Superior temporal gyrus (tissue), 1 donor: Measurements from ENCODE around the gene OR4C6.

Source experiments
- DNase-seq: peaks from one replicate; pipeline ENCODE4 v3.0.0-alpha.2; 2016; ENCODE audit errors: extremely low spot score

OR4C6 gene

DNA sequence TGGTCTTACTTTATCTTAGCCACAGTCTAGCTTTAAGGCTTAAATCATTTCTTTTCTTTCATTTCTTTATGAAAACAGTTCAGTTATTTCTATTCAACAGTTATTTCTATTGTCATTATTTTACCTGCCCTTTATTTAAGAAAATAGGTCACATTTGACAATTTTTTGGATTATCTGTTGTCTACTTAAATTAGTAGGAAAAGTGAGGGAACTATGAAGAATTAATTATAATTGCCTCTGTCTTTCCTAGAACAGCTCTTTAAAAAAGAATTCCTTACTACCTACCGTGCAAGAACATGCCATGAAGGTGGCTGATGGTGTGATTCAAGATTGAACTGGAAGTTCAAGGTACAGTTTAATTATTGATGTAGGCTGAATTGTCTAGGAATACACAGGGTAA, at the start of gene OR4C6:
OR4C6 (plus strand) TSS at position 301 of the 400 bp plus-strand sequence. CDS start 2,966 bp downstream, outside the sequence.
- no peak for DNase-seq

DNA sequence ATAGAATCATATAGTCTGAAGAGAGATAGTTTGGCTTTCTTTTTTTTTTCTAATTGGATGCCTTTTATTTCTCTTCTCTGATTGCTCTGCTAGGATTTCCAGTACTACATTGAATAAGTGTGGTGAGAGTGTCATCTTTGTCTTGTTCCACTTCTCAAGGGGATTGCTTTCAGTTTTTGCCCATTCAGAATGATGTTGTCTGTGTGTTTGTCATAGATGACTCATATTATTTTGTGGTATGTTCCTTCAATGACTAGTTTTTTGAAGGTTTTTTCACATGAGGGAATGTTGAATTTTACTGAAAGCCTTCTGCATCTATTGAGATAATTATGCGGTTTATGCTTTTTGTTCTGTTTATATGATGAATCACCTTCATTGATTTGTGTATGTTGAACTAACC, 37.5 kb upstream of the OR4C6 start:
- no peak for DNase-seq

DNA sequence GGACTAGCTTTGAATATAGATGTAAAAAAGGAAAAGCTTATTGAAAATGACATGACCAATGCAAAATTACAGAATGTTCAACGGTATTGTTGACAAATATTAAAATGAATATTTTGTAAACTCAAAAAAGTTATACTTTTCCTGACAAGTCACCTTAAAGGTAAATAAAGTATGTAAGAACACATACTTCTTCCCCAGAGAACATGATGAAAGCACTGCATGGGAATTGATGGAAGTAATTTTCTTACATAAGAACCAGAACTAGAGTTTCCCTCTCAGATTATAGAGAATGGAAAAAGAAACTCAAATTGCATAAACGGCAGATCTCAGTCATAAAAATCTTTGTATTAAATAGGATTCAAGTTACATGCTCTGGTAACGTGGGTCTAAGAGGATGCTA, 27.2 kb upstream of the OR4C6 start, which contains the start of gene OR4P4:
OR4P4 (plus strand) TSS at position 301 of the 400 bp plus-strand sequence.
- DNase-seq: no peak

DNA sequence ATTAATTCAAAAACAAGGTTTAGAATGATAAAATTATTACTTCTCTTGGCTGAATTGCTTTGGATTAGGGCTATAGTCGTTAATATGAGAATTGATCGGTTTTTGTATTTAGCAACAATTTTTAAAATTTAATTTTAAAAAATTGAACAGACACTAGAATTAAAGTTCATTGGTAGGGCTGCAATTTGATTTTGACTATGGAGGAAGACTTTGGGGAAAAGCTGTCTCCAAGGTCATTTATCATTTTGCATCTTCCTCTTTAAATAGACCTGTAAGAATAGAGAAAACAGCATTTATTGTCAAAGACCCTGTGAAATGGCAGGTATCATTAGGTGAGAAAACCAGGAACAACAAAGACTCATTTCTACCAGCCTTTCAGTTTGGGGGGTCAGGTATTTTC, 14.0 kb upstream of the OR4C6 start, which contains the start of gene OR4S2:
OR4S2 (plus strand) TSS at position 301 of the 400 bp plus-strand sequence. CDS start 2,577 bp downstream, outside the sequence.
- DNase-seq: no peak

DNA sequence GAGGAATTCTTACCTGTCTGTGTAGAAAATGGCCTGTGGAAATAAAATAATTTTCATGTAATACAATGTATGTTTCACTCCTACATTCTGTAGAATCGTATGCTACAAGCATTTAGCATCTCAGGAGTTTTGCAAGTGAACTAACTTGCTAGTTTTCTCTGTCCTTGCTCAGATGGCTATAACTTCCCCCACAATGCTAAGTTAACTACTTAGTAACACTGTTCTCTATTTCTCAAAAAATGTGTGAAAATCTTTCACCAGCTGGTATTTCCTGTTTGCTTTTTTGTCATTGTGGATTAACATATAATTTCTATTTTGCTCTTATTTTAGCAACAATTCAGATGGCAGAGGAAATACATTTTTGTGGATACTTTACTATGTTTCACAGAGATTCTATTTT, 9.4 kb upstream of the OR4C6 start:
- DNase-seq: no peak

DNA sequence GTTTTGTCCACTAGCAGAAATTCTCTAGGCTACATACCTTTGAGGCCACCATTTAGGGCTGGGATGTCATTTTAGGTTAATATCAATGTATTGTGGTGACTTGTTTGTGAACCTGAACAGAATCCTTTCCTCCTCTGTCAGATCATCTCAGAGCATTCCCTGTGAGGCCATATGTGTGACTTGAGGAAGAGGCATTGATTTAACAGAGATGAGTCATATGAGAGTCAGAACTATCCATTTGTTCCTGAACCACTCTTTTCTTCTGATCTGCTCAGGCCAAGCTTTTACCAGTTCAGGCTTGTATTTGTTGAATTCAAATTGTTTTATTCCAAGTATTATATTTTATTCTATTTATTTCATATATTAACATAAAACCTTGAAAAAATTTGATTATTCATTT, 6.9 kb upstream of the OR4C6 start:
- DNase-seq: no peak

DNA sequence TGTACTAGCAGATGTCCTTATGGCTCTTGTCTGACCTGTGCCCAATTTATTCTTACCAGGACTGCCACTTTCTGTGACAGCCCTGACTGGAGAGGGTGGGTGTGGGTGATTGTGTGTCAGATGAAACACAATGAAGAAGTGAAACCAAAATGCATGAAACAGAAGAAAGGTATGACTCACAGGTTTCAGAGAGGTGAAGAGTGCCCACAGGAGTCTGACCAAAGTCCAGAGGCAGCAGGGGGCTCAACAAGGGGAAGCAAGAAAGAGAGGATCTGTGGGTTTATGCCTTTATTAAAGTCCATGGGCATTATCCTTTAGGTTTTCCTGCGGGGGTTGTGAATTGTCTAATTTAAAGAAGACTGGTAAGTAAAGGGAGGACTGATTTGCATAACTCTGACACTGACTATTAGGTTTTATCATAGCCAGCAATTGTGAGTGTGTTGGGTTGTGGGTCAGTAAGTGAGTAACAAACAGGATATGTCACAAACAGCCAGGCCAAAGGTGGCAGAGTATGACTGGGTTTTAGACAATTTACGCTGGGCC, 3.9 kb upstream of the OR4C6 start:
- DNase-seq: no peak

DNA sequence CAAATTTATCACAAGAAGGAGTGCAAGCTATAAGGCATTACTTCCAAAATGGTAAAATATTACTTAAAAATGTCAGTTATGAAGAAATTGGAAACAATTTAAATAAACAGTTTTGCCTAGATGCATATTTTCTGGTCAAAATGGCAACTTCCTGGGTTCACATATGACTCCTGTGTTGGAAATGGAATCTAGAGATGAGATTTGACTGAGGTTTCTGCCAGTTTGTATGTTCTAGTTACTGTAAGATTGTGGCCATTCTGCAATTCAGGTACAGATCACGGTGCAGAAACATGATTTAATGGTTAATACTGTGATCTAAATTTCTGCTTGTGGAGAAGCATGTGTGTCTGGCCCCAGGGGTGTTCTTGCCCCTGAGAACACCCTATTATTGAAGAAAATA, 3.4 kb upstream of the OR4C6 start:
- DNase-seq: no peak

DNA sequence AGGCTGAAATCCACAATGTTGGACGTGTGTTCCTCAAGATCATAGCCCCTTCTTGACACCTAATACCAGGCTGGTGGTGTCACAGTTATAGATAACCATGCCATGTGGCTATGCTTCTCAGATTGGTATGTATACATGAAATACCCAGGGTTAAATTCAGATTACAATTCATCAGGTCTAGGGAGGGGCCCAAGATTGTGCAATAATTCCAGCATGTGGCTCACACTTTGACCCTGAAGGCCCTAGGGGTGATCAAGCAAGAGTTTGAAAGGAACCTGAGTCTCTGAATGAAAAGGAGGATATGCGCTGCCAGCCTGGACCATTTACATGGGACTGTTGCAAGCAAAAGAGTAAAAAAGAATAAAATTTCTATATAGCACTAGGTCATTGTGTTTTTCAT, 7.4 kb downstream of the OR4C6 start:
- no peak for DNase-seq

DNA sequence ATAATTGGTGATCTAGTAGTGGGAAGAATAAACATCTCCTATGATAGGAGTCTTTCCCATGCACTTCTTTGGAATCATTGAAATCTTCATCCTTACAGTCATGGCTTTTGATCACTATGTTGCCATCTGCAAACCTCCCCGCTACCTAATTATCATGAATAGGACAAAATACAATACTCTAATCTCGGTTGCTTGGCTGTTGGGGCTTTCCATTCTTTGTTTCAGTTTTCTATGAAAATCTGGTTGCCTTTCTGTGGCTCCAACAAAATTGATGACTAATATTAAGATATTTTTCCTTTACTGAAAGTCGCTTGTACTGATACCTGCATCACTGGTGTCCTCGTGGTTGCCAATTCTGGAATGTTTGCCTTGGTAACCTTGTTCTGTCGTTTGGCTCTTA, 11.9 kb downstream of the OR4C6 start:
- DNase-seq: no peak

DNA sequence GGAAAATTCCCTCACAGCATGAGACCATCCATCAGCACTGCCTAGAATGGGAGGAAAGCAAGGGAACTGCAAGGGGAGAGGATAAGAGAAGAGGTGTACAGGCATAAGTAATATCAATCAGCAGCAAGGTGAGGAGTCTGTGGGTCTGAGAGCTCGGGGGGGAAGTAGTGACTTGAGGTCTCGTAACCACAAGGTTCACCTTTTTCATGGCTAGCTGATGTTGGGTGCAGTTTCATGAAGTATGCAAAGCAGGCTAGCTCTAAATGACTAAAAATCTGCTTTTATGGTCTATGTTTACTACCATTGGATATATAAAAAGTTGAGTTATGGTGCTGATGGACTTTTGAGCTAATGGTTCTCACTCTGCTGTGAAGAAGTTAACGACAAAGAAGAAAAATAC, 35.8 kb downstream of the OR4C6 start:
- no peak for DNase-seq

DNA sequence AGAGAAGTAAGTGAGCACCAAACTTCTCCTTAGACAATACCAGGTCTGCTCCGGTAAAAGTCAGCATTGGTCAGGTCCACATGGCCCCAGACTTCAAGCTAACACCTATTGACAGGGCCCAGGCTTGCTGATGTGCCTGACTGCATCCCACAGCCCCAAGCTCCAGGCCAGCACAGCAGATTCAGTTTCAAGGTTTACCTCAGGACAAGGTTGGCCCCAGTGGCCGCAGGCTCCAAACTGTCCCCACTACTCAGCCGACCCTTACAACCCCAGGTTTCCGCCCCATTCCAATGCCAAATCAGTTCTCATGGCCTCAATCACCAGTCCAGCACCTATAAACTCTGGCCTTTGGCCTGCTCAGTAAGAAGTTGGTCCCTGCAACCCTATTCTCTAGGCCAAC, 39.4 kb downstream of the OR4C6 start:
- DNase-seq: no peak

DNA sequence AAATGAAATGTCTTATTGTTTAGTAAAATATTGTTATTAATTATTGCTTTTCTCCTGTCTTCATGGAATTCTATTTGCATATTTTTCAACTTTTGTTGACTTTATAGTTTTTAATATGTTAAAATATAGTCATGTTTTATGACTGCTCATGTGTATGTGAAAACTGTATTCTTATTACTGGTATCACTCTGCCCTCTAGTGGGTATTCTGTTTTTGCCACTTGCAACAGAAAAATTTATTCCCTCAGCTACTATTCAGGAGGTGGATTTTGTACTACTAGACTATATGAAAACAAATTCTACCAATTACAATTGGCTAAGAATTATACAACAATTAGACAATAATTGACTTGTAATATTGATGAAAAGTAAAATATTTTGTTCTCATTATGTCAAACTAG, 45.0 kb downstream of the OR4C6 start:
- peak; percentile 73 for DNase-seq

DNA sequence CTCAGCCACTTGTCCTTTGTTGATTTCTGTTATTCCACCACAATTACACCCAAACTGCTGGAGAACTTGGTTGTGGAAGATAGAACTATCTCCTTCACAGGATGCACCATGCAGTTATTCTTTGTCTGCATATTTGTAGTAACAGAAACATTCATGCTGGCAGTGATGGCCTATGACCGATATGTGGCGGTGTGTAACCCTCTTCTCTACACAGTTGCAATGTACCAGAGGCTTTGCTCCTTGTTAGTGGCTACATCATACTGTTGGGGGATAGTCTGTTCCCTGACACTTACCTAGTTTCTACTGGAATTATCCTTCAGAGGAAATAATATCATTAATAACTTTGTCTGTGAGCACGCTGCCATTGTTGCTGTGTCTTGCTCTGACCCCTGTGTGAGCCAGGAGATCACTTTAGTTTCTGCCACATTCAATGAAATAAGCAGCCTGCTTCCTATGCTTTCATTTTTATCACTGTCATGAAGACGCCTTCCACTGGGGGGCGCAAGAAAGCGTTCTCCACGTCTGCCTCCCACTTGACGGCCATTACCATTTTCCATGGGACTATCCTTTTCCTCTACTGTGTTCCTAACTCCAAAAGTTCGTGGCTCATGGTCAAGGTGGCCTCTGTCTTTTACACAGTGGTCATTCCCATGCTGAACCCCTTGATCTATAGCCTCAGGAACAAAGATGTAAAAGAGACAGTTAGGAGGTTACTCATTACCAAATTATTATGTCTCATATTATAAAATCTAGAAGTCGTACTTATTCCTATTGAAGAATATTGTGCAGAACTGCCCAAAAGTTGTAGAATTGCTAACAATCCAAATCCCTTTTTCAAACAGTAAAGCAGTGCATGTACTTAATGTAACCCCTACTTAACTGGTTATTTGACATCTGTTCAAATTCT, 53.2 kb downstream of the OR4C6 start:
- DNase-seq: no peak
